Astrocyte (in vitro differentiated cells and primary cell): ENCODE measurements around the gene BPIFB1.

Experiments
- EZH2 ChIP-seq: IDR thresholded peaks from 2 replicates; pipeline ENCODE4 v1.6.1; 2012; ENCODE audit warnings: mild to moderate bottlenecking, low read length, inconsistent platforms; ENCODE audit not compliant: insufficient read depth
- TF ChIP-seq, protein P1 (sequence below): IDR thresholded peaks from 2 replicates; pipeline ENCODE4 v1.5.1; 2011; ENCODE audit warnings: low read depth, mild to moderate bottlenecking, inconsistent platforms, low read length, moderate library complexity; ENCODE audit not compliant: insufficient read depth

DNA sequence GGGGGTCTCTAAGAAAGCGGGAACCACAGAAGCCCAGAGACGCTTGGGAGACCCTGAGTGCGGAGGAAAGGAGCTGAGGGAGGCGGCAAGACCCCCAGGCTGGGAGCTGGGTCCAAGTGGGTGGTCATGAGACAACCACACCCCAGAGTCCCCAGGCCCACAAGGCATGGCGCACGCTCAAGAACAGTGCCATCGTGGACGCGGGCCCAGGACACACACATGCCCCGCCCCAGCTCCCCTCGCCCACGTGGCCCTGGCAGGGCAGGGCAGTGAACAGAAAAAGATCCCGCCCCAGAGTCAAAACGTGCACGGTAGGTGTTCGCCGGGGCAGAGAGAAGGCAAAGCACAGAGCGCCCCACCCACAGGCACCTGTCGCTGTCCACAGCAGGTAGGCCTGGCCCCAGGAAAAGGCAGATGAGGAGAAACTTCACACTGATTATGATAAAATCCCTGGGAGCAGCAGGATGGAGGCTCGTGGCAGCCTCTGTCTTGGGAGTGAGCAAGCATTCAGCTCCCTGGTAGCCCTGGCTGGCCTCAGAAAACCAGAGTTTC lies 50.0 kb downstream of the BPIFB1 start:
- TF ChIP-seq, protein P1, sequence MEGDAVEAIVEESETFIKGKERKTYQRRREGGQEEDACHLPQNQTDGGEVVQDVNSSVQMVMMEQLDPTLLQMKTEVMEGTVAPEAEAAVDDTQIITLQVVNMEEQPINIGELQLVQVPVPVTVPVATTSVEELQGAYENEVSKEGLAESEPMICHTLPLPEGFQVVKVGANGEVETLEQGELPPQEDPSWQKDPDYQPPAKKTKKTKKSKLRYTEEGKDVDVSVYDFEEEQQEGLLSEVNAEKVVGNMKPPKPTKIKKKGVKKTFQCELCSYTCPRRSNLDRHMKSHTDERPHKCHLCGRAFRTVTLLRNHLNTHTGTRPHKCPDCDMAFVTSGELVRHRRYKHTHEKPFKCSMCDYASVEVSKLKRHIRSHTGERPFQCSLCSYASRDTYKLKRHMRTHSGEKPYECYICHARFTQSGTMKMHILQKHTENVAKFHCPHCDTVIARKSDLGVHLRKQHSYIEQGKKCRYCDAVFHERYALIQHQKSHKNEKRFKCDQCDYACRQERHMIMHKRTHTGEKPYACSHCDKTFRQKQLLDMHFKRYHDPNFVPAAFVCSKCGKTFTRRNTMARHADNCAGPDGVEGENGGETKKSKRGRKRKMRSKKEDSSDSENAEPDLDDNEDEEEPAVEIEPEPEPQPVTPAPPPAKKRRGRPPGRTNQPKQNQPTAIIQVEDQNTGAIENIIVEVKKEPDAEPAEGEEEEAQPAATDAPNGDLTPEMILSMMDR = no peak
- no peak for TF ChIP-seq EZH2
